Large intestine (tissue), 3 donors: ENCODE results near the gene GRID1. TPM values are rescaled to one million over a fixed set of nuclear protein-coding genes. Genes with fewer than 3 reads are reported as not detected.
"Not testable (repeated sequence)": the region's sequence is repeated elsewhere in the genome, so short reads cannot be mapped to it uniquely, and the experiment has no call there.

ENCODE experiments used
- DNase-seq, 2 donors: peaks; one replicate each; pipeline versions ENCODE4 v3.0.0 to v3.0.0-alpha.2; 2013
- H3K27ac ChIP-seq: one replicate; pipeline ENCODE4 v1.5.1; 2013; ENCODE audit warnings: low read length
- H3K27me3 ChIP-seq: 2 replicates; pipeline ENCODE4 v1.6.1; 2013; ENCODE audit warnings: low read length; ENCODE audit not compliant: control insufficient read depth, insufficient read depth
- H3K36me3 ChIP-seq: 2 replicates; pipeline ENCODE4 v1.6.1; 2013; ENCODE audit warnings: low read length; ENCODE audit not compliant: control insufficient read depth, insufficient read depth
- H3K4me1 ChIP-seq: one replicate; pipeline ENCODE4 v1.6.1; 2013; ENCODE audit warnings: low read length; ENCODE audit not compliant: control insufficient read depth, insufficient read depth
- H3K4me3 ChIP-seq: one replicate; pipeline ENCODE4 v1.5.1; 2013; ENCODE audit warnings: low read length
- H3K9me3 ChIP-seq: one replicate; pipeline ENCODE4 v1.6.1; 2013; ENCODE audit warnings: mild to moderate bottlenecking, low read depth, low read length, moderate library complexity; ENCODE audit not compliant: control insufficient read depth
- whole genome bisulfite sequencing: methylation state at CpG from one replicate; pipeline ENCODE4 v1.1.5; 2013; ENCODE audit warnings: low lambda C conversion rate; ENCODE audit not compliant: insufficient coverage; 5-methylcytosine and 5-hydroxymethylcytosine counted together
- polyA plus RNA-seq: library from polyadenylated mRNA; unstranded; fragments of 120-200 nt; gene quantifications from one replicate; pipeline ENCODE4 v1.2.1, GENCODE V29; 2013

Gene GRID1
- polyA plus RNA-seq, 1 donor = 1.7 TPM

- Histone ChIP-seq H3K27ac (no peak overlapping the region), H3K27me3 (no peaks in the 10 kb centered on the region), H3K4me1 (no peaks in the 10 kb centered on the region), H3K36me3 (no peaks in the 10 kb centered on the region), H3K9me3 (no peaks in the 10 kb centered on the region), H3K4me3 (no peak overlapping the region)
- 72% methylated on average over 2 of the region's 2 CpGs for WGBS
- no peak for DNase-seq
Observed at GRCh38 chr10:85702768-85703167, 663.8 kb downstream of the GRID1 start.

- H3K27ac ChIP-seq, H3K27me3 ChIP-seq, H3K4me3 ChIP-seq, H3K4me1 ChIP-seq, DNase-seq, H3K9me3 ChIP-seq, H3K36me3 ChIP-seq: not testable (repeated sequence)
- WGBS = no CpG with 5 or more reads among the region's 4 CpGs
Observed at GRCh38 chr10:85699066-85699465, 667.5 kb downstream of the GRID1 start.

GRCh38 chr10:85696893-85697292, 669.7 kb downstream of the GRID1 start:
- H3K4me3 ChIP-seq = no peak overlapping the region
- H3K9me3 ChIP-seq = no peaks in the 10 kb centered on the region
- H3K36me3 ChIP-seq = no peaks in the 10 kb centered on the region
- no CpG with 5 or more reads among the region's 1 CpG for WGBS
- DNase-seq = no peak
- H3K4me1 ChIP-seq = no peaks in the 10 kb centered on the region
- no peak overlapping the region for H3K27ac ChIP-seq
- no peaks in the 10 kb centered on the region for H3K27me3 ChIP-seq

- Histone ChIP-seq H3K27ac (no peak overlapping the region), H3K4me1 (no peaks in the 10 kb centered on the region), H3K36me3 (no peaks in the 10 kb centered on the region), H3K9me3 (no peaks in the 10 kb centered on the region), H3K27me3 (no peaks in the 10 kb centered on the region), H3K4me3 (no peak overlapping the region)
- no peak for DNase-seq
- no CpG with 5 or more reads among the region's 1 CpG for WGBS
Observed at GRCh38 chr10:85682621-85683020, 684.0 kb downstream of the GRID1 start.

GRCh38 chr10:85679710-85680109, 686.9 kb downstream of the GRID1 start:
- H3K9me3 ChIP-seq = no peaks in the 10 kb centered on the region
- no peaks in the 10 kb centered on the region for H3K36me3 ChIP-seq
- no peak overlapping the region for H3K27ac ChIP-seq
- H3K27me3 ChIP-seq = no peaks in the 10 kb centered on the region
- DNase-seq = no peak
- H3K4me3 ChIP-seq = no peak overlapping the region
- no CpG with 5 or more reads among the region's 4 CpGs for WGBS
- no peaks in the 10 kb centered on the region for H3K4me1 ChIP-seq

GRCh38 chr10:85679061-85679460, 687.5 kb downstream of the GRID1 start:
- DNase-seq = no peak
- no CpG with 5 or more reads among the region's 2 CpGs for WGBS

GRCh38 chr10:85674851-85675250, 691.7 kb downstream of the GRID1 start:
- DNase-seq = no peak
- no peaks in the 10 kb centered on the region for H3K27me3 ChIP-seq
- H3K36me3 ChIP-seq = no peaks in the 10 kb centered on the region
- H3K27ac ChIP-seq = no peak overlapping the region
- no peaks in the 10 kb centered on the region for H3K4me1 ChIP-seq
- WGBS = 42% methylated on average over 2 of the region's 4 CpGs
- H3K4me3 ChIP-seq = no peak overlapping the region
- H3K9me3 ChIP-seq = no peaks in the 10 kb centered on the region

More at GRCh38 chr10:85679061-85679460, 687.5 kb downstream of the GRID1 start:
- Histone ChIP-seq H3K4me3 (no peak overlapping the region), H3K27me3 (no peaks in the 10 kb centered on the region), H3K36me3 (no peaks in the 10 kb centered on the region), H3K4me1 (no peaks in the 10 kb centered on the region), H3K9me3 (no peaks in the 10 kb centered on the region), H3K27ac (no peak overlapping the region)

- no peak overlapping the region for H3K27ac ChIP-seq
- no peaks in the 10 kb centered on the region for H3K9me3 ChIP-seq
- no peaks in the 10 kb centered on the region for H3K4me1 ChIP-seq
- WGBS = no CpG with 5 or more reads among the region's 1 CpG
- H3K36me3 ChIP-seq = no peaks in the 10 kb centered on the region
- no peak overlapping the region for H3K4me3 ChIP-seq
- no peak for DNase-seq
- no peaks in the 10 kb centered on the region for H3K27me3 ChIP-seq
Observed at GRCh38 chr10:85673270-85673669, 693.3 kb downstream of the GRID1 start.

- Histone ChIP-seq H3K36me3 (no peaks in the 10 kb centered on the region), H3K4me1 (peaks cover 4% of the 10 kb centered on the region), H3K4me3 (no peak overlapping the region), H3K27me3 (no peaks in the 10 kb centered on the region), H3K27ac (no peak overlapping the region), H3K9me3 (no peaks in the 10 kb centered on the region)
- WGBS = no CpG with 5 or more reads among the region's 1 CpG
- DNase-seq = no peak
Observed at GRCh38 chr10:85671530-85671929, 695.1 kb downstream of the GRID1 start.

GRCh38 chr10:85668522-85668921, 698.1 kb downstream of the GRID1 start:
- peak; percentile 36 to 39 for DNase-seq
- H3K4me3 ChIP-seq = no peak overlapping the region
- no peaks in the 10 kb centered on the region for H3K27me3 ChIP-seq
- H3K4me1 ChIP-seq = peaks cover 4% of the 10 kb centered on the region
- H3K27ac ChIP-seq = no peak overlapping the region
- no CpG with 5 or more reads among the region's 1 CpG for WGBS
- no peaks in the 10 kb centered on the region for H3K9me3 ChIP-seq
- no peaks in the 10 kb centered on the region for H3K36me3 ChIP-seq

GRCh38 chr10:85667638-85668233, 698.9 kb downstream of the GRID1 start:
- DNase-seq = no peak
- no peak overlapping the region for H3K4me3 ChIP-seq
- no peak overlapping the region for H3K27ac ChIP-seq
- H3K4me1 ChIP-seq = peaks cover 4% of the 10 kb centered on the region
- H3K9me3 ChIP-seq = no peaks in the 10 kb centered on the region
- no peaks in the 10 kb centered on the region for H3K27me3 ChIP-seq
- no CpG with 5 or more reads among the region's 5 CpGs for WGBS
- H3K36me3 ChIP-seq = no peaks in the 10 kb centered on the region
